Stimulated activated CD8-positive, alpha-beta memory T cell treated with anti-CD3 and anti-CD28 coated beads, Interleukin-4, amount 100 ng/mL, for 48 hours (primary cell): ENCODE measurements around the gene COQ8B.
A peak's percentile ranks its signal among the peaks of the same experiment; 100 is the strongest.
"Not testable (repeated sequence)": the region's sequence is repeated elsewhere in the genome, so short reads cannot be mapped to it uniquely, and the experiment has no call there.

Experiments
- DNase-seq: peaks from one replicate; pipeline ENCODE4 v3.0.0-alpha.2; 2020

Gene COQ8B

DNA sequence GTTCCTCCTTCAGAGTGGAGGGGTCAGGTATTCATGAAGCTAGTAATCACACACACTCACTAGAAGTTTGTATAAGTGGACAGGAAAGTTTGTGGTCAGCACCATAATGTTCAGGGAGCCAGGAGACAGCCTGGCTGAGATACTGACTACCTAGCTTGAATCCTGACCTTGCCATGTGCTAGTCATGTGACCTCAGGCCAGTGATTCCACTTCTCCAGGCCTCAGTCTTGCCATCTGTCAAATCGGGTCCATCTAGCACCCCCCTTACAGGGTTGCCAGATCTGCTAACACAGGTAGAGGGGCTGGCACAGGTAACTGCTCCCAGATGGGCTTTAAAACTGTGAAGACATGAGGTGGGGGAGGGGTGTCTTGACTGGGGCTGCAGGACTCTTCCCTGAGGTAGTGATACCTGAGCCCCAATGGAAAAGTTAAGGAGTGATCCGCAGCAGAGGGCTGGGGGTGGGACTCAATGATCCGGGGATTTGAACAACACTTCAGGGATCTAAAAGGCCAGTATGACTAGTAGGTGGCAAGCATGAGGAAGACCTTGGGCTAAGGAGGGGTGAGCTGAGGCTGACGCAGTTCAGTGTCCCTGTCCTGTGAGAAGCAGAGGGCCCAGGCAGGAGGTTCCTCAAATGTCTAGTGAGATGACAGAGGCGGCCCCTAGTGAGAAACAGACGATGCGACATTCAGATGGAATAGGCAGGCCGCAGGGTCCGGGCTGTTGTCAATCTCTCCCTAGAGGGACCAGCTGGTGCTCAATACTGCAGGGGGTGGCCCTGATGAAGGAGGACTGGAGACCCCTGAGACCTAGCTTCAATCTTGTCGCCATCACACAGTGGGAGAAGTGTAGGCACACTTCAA, 25.1 kb upstream of the COQ8B start:
- no peak for DNase-seq

DNA sequence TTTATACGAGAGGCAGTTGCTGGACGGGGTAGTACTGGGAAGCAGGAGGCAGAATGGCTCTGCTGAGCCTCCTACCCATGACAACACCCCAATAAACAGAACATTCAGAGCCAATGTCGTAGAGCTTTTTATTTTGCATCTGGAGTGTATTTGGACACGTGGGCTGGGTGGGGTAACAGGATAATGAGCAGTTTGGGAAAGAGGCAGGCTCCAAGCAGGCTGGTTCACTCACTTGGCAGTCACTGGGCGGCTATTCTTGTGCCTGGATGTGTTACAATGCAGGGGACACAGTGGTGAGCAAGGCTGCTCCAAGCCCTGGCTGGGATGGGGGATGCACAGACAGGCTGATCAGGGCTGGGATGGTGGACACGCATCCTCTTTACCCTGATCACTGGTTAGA, 24.1 kb upstream of the COQ8B start:
- no peak for DNase-seq

DNA sequence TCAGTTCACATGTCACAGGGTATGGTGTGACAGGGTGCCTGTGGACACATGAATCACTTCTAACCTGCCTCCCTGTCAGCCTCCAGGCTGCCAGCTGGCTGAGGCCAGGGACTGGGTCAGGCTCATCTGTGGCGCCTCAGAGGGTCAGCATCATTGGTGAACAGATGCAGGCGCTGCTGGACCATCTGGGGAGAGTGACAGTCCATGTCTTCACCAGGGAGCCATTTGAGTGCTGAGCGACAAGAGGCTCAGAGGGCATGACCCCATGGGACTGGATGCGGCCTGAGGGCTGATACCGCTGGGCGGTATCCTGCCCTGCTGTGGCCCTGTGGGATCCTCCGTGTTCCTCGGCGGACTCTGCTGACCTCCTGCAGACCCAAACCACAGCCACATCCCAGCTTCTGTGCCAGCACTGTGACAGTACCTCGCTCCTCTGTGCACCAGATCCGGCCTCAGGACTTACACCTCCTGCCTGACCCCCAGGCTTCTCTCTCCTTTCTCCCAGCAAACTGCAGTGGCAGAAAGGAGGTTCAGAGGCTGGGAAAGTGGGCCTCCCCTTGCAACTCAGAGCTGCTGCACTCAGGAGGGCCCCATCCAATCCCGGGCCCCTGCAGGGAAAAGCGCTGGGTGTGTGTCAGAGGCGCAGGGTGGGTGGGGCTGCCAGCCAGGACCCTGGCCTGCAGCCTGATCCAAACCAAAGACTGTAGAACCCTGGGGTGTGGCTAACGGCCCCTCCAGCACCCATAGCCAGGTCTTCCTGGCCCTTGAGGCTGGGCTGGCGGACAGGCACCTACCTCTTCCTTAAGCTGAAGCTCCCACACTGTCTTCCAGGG, 23.4 kb upstream of the COQ8B start:
- DNase-seq, result no peak

DNA sequence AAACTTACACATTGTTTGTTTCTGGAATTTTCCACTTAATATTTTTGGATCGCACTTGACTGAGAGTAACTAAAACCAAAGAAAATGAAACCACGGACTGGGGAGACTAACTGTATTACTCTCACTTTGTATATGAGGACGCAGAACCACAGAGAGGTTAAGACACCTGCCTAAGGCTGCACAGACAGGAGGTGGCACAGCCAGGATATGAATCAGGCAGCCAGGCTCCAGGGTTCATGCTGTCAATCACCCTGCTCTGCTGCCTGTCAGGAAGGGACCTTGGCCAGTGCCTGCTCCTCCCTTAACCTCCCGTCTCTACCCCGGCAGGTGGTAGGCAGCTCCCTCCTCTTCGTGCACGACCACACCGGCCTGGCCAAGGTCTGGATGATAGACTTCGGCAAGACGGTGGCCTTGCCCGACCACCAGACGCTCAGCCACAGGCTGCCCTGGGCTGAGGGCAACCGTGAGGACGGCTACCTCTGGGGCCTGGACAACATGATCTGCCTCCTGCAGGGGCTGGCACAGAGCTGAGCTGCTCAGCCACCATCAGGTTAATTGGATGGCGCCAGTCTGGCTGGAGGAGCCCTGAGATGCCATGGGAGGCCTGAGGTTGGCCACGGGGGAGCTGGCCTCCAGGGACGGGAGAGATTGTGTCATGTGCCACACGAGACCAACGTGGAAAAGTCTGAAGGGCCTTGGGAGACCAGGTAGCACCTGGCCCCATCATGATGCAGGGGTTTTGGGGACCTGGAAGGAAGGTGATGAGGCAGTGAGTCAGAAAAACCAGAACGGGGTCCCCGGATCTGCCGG, 22.5 kb upstream of the COQ8B start:
- no peak for DNase-seq

DNA sequence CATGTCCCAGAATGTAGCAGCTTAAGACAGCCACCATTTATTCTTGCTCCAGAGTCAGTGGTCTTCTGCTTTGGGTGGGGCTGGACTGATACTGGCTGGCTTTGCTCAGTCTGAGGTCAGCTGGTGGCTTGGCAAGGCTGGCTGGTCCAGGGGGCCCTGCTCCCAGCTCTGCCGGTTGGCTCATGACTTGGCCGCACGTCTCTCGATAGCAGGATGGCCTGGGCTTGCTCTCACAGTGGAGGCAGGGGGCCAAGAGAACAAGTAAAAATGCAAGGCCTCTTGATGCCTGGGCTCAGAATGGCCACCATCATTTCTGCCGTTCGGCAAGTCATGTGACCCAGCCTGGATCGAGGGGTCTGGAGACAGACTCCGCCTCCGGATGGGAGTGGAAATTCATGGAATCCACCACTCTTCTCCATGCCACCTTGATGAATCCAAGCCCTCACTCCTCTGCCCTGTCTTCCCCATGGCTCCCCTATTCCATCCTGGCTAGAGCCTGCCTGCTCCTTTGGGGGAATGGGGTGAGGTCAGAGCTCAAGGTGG, 20.5 kb upstream of the COQ8B start:
- DNase-seq, result no peak

DNA sequence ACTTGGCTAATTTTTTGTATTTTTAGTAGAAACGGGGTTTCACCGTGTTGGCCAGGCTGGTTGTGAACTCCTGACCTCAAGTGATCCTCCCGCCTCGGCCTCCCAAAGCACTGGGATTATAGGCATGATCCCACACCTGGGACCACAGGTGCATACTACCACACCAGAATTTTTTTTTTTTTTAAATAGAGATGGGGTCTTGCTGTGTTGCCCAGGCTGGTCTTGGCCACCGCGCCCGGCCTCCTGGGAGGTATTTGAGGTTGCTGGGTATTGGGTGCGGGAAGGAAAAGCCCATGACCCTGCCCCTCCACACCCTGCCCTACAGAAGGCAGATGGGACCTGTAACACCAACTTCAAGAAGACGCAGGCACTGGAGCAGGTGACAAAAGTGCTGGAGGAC, 20.0 kb upstream of the COQ8B start:
- no peak for DNase-seq

DNA sequence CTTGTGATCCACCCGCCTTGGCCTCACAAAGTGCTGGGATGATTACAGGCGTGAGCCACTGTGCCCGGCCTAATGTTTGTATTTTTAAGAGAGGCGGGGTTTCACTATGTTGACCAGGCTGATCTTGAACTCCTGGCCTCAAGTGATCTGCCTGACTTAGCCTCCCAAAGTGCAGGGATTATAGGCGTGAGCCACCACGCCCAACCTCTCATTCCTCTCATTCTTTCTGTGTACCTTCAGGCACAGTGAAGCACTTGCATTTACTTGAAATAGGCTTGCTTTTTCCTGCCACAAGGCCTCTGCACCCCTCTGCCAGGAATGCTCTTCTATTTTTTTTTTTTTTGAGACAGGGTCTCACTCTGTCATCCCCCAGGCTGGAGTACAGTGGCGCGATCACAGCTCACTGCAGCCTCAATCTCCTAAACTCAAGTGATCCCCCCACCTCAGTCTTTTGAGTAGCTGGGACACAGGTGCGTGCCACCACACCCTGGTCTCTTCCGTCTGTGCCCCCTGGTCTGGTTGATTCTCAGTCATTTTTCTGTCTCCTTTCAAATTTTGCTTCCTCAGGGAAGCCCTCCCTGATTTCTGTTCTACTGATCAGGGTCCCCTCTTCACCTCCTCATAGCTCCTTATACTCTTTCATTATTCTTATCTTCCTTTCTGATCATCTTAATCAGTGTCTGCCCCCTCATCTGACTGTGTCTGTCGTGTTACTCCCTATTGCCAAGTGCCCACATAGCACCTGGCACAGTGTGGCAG, 18.5 kb upstream of the COQ8B start:
- no peak for DNase-seq

DNA sequence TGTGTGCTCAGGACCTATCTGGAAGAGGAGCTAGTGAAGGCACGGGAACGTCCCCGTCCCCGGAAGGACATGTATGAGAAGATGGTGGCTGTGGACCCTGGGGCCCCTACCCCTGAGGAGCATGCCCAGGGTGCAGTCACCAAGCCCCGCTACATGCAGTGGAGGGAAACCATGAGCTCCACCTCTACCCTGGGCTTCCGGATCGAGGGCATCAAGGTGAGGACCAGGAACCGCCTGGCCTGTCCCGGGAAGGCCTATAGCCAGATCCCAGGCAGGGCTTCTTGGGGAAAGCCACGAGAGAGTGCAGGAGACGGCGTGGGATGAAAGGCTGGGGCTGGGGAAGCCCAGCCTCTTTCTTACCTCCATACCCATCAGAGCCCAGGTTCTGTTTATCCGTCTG, 16.5 kb upstream of the COQ8B start:
- no peak for DNase-seq

DNA sequence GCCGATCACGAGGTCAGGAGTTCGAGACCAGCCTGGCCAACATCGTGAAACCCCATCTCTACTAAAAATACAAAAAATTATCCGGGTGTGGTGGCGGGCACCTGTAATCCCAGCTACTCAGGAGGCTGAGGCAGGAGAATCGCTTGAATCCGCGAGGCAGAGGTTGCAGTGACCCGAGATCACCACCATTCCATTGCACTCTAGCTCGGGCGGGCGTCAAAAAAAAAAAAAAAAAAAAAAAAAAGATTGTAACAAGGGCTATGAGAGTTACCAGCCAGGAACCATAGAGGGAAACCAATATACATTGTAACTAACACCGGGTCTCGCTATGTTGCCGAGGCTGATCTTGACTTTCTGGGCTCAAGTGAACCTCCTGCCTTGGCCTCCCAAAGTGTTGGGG, 15.6 kb upstream of the COQ8B start:
- not testable (repeated sequence) for DNase-seq

DNA sequence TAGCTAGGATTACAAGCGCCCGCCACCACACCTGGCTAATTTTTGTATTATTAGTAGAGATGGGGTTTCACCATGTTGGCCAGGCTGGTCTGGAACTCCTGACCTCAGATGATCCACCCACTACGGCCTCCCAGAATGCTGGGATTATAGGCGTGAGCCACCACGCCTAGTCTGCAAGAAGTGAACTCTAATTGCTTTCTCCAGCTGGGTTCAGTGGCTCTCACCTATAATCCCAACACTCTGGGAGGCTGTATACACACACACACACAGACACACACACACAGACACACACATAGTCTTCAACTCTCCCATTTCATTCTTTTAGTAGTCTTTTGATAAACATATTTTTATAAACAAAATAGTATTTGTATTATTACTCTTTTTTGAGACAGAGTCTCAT, 13.4 kb upstream of the COQ8B start:
- not testable (repeated sequence) for DNase-seq

DNA sequence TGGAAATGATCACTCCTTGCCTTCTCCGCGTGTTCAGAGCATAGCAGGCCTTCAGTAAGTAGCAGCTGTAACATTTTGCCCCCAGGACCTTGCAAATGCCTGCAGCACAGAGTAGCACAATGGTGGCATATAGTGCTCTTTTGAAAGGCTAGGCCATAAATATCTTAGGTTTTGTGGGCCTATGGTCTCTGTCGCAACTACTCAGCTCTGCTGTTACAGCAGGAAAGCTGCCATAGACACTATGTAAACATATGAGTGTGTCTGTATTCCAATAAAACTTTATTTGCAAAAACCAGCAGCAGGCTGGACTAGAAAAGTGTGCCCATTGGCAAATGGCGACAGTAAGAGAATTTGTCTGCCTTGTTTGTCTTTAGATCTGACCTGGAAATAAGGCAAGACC, 9.6 kb upstream of the COQ8B start:
- DNase-seq, result no peak

DNA sequence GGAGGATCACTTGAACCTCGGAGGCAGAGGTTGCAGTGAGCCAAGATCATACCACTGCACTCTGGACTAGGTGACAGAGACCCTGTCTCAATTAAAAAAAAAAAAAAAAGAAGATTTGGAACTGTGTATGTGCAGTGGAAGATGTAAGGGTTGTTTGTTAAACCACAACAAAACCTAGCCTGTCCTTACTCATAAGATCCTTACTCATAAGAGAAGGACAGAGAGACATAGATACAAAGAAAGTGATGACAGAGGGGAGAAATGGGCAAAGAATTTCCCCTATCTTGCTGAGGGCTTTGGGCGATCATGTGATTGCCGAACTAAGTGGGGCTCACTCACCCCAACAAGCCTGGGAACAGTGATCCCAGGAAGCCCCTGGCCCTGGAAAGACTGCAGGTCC, 8.2 kb upstream of the COQ8B start:
- DNase-seq, result peak; percentile 36

DNA sequence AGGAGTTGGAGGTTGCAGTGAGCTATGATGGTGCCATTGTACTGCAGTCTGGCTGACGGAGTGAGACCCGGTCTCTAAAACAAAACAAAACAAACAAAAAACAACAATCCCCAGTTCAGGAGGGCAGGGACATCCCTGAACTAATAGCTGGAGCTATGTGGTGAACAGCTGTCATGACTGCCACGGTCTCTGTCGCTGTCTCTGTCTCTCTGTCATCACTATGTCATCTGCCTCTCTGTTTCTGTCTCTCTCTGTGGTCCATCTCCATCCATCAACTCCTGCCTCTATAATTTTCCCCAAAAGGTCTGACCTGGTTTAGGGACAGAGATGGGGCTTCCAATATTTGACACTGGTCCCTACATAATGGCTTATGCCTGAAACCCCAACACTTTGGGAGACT, 7.6 kb upstream of the COQ8B start:
- DNase-seq, result no peak

DNA sequence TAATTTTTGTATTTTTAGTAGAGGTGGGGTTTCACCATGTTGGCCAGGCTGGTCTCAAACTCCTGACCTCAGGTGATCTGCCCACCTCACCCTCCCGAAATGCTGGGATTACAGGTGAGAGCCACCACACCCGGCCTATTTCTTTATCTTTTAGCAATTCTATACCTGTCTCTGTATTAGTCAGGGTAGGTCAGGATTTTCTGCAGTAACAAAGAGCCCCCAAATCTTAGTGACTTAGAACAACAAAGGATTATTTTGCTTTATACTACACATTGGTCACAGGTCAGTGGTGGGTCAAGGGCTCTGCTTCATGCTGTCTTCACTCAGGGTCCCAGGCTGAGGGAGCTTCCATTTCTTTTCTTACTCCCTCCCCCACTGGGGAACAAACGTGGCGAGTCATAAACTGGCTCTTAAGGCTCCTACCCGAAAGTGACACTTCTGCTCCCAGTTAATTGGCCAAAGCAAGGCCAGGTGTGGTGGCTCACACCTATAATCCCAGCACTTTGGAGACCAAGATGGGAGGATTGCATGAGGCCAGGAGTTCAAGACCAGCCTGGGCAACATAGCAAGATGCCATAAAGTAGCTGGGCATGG, 7.1 kb upstream of the COQ8B start:
- no peak for DNase-seq

DNA sequence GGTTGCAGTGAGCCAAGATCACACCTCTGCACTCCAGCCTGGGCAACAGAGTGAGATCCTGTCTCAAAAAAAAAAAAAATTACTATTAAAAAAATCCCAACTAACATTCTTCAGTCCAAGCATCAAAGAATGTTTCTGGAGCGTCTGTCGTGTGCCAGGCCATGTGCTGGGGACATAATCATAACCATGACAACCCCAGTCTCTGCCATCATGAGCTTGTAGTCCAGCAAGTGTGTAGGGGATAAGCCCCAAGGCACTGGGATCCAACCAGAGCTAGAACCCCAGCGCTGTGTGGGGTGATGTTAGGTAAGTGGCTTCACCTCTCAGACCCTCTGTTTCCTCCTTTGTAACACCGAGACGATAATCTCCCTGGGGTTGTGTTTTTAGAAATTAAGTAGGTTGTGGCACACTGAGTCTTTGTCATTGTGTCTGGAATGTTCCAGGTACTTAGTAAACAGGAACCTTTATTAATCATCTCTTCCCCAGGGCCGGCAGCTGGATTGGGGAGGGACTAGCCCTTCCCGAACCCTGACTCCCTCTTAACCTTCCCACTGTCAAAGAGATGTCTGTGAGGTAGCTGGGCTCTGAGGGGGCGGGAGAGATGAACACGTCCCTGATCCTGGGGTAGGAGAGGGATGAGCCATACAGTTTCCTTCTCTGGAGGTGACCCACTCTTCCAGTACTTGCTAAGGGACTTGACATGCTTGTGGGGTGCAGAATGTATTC, 5.4 kb upstream of the COQ8B start:
- DNase-seq, result no peak

DNA sequence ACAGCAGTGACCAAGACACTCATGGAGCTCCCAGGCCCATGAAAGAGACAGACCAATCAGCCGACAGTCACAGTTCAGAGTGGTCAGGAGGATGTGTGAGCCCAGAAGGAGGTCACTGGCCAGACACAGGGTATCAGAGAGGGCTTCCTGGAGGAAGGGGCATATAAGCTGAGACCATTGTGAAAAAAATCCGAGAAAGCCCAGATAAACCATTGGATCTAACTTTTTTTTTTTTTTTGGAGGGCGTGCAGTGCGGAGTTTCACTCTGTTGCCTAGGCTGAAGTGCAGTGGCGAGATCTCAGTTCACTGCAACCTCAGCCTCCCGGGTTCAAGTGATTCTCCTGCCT, 4.4 kb upstream of the COQ8B start:
- no peak for DNase-seq

DNA sequence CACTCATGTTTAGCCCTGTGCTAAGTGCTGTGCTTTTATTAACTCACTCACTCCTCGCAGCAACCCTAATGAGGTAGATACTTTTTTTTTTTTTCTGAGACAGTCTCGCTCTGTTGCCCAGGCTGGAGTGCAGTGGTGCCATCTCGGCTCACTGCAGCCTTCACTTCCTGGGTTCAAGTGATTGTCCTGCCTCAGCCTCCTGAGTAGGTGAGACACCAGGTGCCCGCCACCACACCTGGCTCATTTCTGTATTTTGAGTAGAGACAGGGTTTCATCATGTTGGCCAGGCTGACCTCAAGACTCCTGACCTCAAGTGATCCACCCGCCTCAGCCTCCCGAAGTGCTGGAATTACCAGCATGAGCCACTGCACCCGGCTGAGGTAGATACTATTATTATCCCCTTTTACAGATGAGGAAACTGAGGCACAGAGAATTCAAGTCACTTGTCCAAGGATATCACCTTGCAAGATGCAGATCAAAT, 2.8 kb upstream of the COQ8B start:
- DNase-seq, result no peak

DNA sequence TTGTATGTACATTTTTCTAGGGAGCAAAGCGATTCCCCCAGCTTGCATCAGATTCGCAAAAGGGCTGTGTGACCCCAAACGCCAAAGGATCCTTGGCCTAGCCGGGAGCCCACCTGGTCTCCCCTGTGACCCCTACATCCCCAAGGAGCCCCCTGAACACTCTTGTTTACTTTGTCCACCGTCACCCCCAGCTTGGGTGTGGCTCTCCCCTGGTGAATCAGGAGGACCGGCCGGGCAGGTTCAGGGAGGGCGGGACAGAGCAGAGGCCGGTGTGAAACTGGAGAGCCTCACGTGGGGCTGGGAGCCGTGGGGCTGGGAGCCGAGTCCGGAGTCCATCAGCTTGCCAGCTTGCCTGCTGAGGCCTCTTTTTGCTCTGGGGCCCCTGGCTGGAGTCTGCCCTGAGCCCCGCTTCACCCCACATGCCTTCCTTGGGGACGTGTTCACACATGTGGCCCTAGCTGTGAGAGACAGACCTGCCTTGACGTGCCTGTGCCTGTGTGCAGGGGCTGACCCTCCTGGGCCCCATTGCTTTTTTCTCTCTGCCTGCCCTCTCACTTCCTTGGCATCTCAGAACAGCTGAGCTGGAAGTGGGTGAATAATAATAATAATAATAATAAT, 2.2 kb upstream of the COQ8B start:
- DNase-seq, result peak; percentile 36

DNA sequence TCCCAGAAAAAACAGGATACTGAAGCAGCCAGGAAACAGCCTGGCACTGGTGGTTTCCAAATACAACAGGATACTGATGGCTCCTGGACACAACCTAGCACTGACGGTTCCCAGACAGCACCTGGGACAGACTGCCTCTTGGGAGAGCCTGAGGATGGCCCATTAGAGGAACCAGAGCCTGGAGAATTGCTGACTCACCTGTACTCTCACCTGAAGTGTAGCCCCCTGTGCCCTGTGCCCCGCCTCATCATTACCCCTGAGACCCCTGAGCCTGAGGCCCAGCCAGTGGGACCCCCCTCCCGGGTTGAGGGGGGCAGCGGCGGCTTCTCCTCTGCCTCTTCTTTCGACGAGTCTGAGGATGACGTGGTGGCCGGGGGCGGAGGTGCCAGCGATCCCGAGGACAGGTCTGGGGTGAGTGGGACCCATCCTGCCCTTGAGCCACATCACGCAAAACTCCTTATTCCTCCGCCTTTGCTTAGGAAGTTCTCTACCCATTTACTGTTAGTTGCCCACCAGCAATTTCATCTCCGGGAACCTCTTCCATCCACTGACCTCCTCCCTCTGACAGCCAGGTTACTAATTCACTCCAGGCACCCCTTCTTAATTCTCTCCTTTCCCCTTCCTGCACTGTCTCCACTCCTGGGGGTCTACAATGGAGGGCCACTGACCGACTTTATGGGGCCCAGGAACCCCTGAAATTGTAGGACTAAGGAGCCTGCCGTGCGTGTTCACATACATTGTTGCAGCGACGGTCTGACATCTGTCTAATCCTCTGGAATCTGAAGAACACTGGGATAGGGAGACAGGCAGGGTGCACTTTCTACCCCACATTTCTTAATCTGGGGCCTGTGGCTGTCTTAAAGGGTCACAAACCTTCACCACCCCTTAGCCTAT, 1.4 kb upstream of the COQ8B start:
- no peak for DNase-seq
